ENCODE measurements around the gene ABTB2.

The ABTB2 gene

GRCh38 chr11:34356130-34356529 lies 1.7 kb downstream of the ABTB2 start:
- TF ChIP-seq, protein P1, sequence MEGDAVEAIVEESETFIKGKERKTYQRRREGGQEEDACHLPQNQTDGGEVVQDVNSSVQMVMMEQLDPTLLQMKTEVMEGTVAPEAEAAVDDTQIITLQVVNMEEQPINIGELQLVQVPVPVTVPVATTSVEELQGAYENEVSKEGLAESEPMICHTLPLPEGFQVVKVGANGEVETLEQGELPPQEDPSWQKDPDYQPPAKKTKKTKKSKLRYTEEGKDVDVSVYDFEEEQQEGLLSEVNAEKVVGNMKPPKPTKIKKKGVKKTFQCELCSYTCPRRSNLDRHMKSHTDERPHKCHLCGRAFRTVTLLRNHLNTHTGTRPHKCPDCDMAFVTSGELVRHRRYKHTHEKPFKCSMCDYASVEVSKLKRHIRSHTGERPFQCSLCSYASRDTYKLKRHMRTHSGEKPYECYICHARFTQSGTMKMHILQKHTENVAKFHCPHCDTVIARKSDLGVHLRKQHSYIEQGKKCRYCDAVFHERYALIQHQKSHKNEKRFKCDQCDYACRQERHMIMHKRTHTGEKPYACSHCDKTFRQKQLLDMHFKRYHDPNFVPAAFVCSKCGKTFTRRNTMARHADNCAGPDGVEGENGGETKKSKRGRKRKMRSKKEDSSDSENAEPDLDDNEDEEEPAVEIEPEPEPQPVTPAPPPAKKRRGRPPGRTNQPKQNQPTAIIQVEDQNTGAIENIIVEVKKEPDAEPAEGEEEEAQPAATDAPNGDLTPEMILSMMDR (IDR thresholded peaks at IDR 0.05; ENCODE audit: insufficient read depth, low read length, poor library complexity, severe bottlenecking) = peak; percentile 26
- no peak for DNase-seq (ENCODE audit: extremely low read depth, insufficient read length)

DNA sequence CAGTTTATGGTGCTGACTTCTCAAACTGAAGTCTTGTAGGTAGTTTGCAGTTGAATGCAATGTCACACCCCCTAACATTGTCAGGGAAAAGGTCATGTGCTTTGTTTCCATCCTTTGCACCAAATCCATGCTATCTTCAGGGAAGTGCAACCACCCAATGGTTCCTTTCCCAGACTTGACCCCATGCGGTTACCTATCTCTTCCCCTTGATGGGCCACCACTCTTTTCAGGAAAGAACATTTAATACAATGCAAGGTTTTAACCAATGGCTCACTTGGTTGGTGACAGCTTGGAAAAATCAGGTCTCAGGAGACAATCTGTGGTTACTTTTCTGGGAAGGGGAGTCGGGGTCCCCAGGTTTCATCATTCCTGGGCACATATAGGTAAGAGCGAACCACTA lies 2.1 kb downstream of the ABTB2 start:
- Histone ChIP-seq H3K4me3 (replicated peaks; ENCODE audit: low read depth, low read length) (peak overlapping the region; percentile 74), H3K36me3 (ENCODE audit: control insufficient read depth, insufficient read depth, low read length) (no peaks in the 10 kb centered on the region), H3K27me3 (replicated peaks; ENCODE audit: control insufficient read depth, insufficient read depth, low read length) (no peaks in the 10 kb centered on the region)
- TF ChIP-seq, protein P1 (IDR thresholded peaks at IDR 0.05; ENCODE audit: insufficient read depth, low read length, poor library complexity, severe bottlenecking) = no peak
- DNase-seq (ENCODE audit: extremely low read depth, insufficient read length) = no peak

More at GRCh38 chr11:34356130-34356529, 1.7 kb downstream of the ABTB2 start:
- H3K36me3 ChIP-seq (ENCODE audit: control insufficient read depth, insufficient read depth, low read length) = no peaks in the 10 kb centered on the region
- no peaks in the 10 kb centered on the region for H3K27me3 ChIP-seq (replicated peaks; ENCODE audit: control insufficient read depth, insufficient read depth, low read length)
- H3K4me3 ChIP-seq (replicated peaks; ENCODE audit: low read depth, low read length) = peak overlapping the region; percentile 74

DNA sequence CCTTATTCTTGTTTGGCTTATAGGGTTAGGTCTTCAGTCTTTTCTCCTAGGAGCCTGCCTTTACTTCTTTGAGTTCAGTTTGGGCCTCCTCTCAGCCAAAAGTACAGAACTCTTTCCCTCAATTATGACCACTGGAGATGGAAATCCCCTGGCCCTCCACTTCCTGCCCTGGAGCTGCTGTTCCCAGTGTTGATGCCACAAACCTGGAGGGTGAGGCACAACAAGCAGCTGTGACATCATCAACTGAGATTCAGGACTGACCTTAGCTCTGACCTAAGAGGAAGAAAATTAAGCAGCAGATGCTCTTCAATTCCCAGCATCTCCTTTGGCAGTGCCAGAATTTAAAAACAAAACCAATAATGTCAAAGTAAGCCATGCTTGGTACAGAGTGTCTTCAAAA lies 3.0 kb downstream of the ABTB2 start:
- DNase-seq (ENCODE audit: extremely low read depth, insufficient read length) = no peak
- H3K4me3 ChIP-seq (replicated peaks; ENCODE audit: low read depth, low read length) = no peak overlapping the region
- TF ChIP-seq, protein P1 (IDR thresholded peaks at IDR 0.05; ENCODE audit: insufficient read depth, low read length, poor library complexity, severe bottlenecking) = no peak

DNA sequence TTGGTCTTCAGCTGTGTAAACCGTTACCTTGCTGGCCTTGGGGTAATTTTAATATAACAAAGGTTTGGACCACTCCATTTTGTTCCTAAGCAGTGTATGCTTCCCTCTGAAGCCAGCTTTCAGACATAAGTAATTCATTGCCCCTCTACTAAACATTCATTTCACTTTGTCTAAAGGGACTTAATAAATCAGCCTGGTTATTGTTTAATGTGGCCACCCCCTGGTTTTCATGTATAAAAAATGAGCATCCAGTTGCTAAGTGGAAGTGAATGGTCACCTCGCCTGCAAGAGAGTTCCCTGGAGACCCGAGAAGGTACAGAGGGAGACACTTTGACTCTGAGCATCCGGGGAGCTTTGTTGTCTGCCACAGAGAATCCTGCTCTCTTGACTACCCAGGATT lies 3.9 kb downstream of the ABTB2 start:
- TF ChIP-seq, protein P1 (IDR thresholded peaks at IDR 0.05; ENCODE audit: insufficient read depth, low read length, poor library complexity, severe bottlenecking) = no peak

More for the DNA sequence above, 3.0 kb downstream of the ABTB2 start:
- H3K36me3 ChIP-seq (ENCODE audit: control insufficient read depth, insufficient read depth, low read length) = no peaks in the 10 kb centered on the region
- H3K27me3 ChIP-seq (replicated peaks; ENCODE audit: control insufficient read depth, insufficient read depth, low read length) = no peaks in the 10 kb centered on the region

DNA sequence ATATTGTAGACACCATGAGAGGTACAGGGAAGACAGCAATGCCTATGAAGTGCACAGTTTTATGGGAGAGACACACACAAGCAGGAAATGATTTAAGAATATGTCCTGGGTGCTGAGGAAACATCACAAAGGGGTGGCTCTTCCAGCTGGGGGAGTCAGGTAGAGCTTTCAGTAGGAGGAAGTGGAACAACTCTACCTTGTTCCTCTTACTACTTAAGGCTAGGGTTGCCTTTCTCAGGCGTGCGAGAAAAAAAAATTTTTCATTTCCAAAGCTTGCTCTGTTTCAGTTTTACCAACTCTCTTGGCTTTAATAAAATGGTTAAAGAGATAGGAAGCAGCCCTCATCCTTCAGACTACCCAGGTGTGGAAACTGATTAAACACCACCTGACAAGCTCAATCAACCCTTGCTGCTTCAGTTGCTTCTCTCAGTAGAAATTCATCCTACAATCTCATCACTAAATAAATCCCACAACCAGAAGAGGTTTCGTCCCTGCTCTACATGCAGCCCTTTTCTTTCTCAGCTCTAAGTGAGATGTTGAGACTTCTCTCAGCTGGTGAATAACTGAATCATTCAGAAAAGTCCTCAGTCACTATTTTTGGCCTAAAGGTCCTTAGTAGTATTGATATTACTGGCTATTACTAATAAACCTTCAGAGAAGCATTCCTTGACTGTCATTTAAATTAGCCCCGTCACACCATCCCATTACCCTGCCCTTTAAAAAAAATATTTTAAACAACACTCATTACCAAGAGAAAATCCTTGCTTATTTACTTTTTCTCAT lies 5.9 kb downstream of the ABTB2 start:
- DNase-seq (ENCODE audit: extremely low read depth, insufficient read length) = peak; percentile 40
- H3K27me3 ChIP-seq (replicated peaks; ENCODE audit: control insufficient read depth, insufficient read depth, low read length) = no peaks in the 10 kb centered on the region
- TF ChIP-seq, protein P1 (IDR thresholded peaks at IDR 0.05; ENCODE audit: insufficient read depth, low read length, poor library complexity, severe bottlenecking) = no peak
- H3K36me3 ChIP-seq (ENCODE audit: control insufficient read depth, insufficient read depth, low read length) = no peaks in the 10 kb centered on the region
- H3K4me3 ChIP-seq (replicated peaks; ENCODE audit: low read depth, low read length) = no peak overlapping the region

More for the DNA sequence above, 3.9 kb downstream of the ABTB2 start:
- Histone ChIP-seq H3K4me3 (replicated peaks; ENCODE audit: low read depth, low read length) (no peak overlapping the region), H3K27me3 (replicated peaks; ENCODE audit: control insufficient read depth, insufficient read depth, low read length) (no peaks in the 10 kb centered on the region), H3K36me3 (ENCODE audit: control insufficient read depth, insufficient read depth, low read length) (no peaks in the 10 kb centered on the region)
- DNase-seq (ENCODE audit: extremely low read depth, insufficient read length) = no peak

Data from GM06990 (cell line).